Thymus (tissue), 14 donors: ENCODE results near the gene CYB561A3. TPM values are rescaled to one million over a fixed set of nuclear protein-coding genes. Genes with fewer than 3 reads are reported as not detected.

Source experiments
- DNase-seq, 9 donors: peaks; one replicate each; pipeline ENCODE4 v3.0.0-alpha.2; 2013; ENCODE audit warnings: low spot score in 9 of 9, low read depth in 6 of 9, missing footprints in 1 of 9
- H3K27ac ChIP-seq, 2 donors: one replicate each; pipeline ENCODE4 v1.5.1; 2013; ENCODE audit warnings: control low read depth in 1 of 2, low read depth in 1 of 2, low read length in 1 of 2, mild to moderate bottlenecking in 1 of 2, moderate library complexity in 1 of 2
- H3K27me3 ChIP-seq, 2 donors: one replicate each; pipeline ENCODE4 v1.5.1; 2013; ENCODE audit warnings: low read length in 1 of 2; ENCODE audit not compliant: control insufficient read depth in 2 of 2, insufficient read depth in 1 of 2
- H3K36me3 ChIP-seq, 2 donors: one replicate each; pipeline ENCODE4 v1.5.1; 2013; ENCODE audit warnings: low read length in 1 of 2, mild to moderate bottlenecking in 1 of 2, moderate library complexity in 1 of 2; ENCODE audit not compliant: control insufficient read depth in 2 of 2, insufficient read depth in 2 of 2
- H3K4me1 ChIP-seq, 2 donors: one replicate each; pipeline ENCODE4 v1.5.1; 2013; ENCODE audit warnings: low read length in 2 of 2; ENCODE audit not compliant: control insufficient read depth in 2 of 2, insufficient read depth in 2 of 2
- H3K4me3 ChIP-seq, 2 donors: one replicate each; pipeline ENCODE4 v1.5.1; 2013; ENCODE audit warnings: low read length in 2 of 2, control low read depth in 1 of 2, mild to moderate bottlenecking in 1 of 2
- H3K9me3 ChIP-seq, 2 donors: one replicate each; pipeline ENCODE4 v1.5.1; 2013; ENCODE audit warnings: low read length in 1 of 2, mild to moderate bottlenecking in 1 of 2; ENCODE audit not compliant: control insufficient read depth in 2 of 2, insufficient read depth in 1 of 2
- WGBS: extraction: QIAGEN DNeasy Blood & Tissue Kit; methylation state at CpG from one replicate; pipeline ENCODE4 v1.1.7; 2013; 5-methylcytosine and 5-hydroxymethylcytosine counted together
- long read RNA-seq, 10 donors: transcript quantifications; one replicate each; lab custom pipeline, GENCODE V29; 2026
- polyA plus RNA-seq: library from polyadenylated mRNA; stranded (reverse); fragments of 200-250 nt; gene quantifications from one replicate; pipeline ENCODE4 v1.2.3, GENCODE V29; 2013
- total RNA-seq: library from RNA; stranded (reverse); fragments of 120-200 nt; gene quantifications from one replicate; pipeline ENCODE4 v1.2.4, GENCODE V29; 2013
- donor health status: healthy.

CYB561A3 gene, protein sequence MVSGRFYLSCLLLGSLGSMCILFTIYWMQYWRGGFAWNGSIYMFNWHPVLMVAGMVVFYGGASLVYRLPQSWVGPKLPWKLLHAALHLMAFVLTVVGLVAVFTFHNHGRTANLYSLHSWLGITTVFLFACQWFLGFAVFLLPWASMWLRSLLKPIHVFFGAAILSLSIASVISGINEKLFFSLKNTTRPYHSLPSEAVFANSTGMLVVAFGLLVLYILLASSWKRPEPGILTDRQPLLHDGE
- 16.0 TPM for total RNA-seq
- polyA plus RNA-seq, result 20.5 TPM
- long read RNA-seq, donor 1, result 0 reads
- long read RNA-seq, donor 2, result 0 reads
- long read RNA-seq, donor 3, transcript CYB561A3-201 (7 exons, 3,061 nt), result major isoform, 8 of 49 reads
- long read RNA-seq, donor 3, partial matches to known transcripts, result 12 of 49 reads
- long read RNA-seq, donor 3, other reads (novel, unspliced or antisense), result 26 of 49 reads
- long read RNA-seq, donor 4, partial matches to known transcripts, result 0 of 5 reads
- long read RNA-seq, donor 4, other reads (novel, unspliced or antisense), result 0 of 5 reads
- long read RNA-seq, donor 5, transcript CYB561A3-201 (7 exons, 3,061 nt), result major isoform, 14 of 15 reads
- long read RNA-seq, donor 5, partial matches to known transcripts, result 0 of 15 reads
- long read RNA-seq, donor 5, other reads (novel, unspliced or antisense), result 0 of 15 reads
- long read RNA-seq, donor 6, transcript CYB561A3-201 (7 exons, 3,061 nt), result major isoform, 8 of 28 reads
- long read RNA-seq, donor 6, partial matches to known transcripts, result 11 of 28 reads
- long read RNA-seq, donor 6, other reads (novel, unspliced or antisense), result 7 of 28 reads
- long read RNA-seq, donor 7, transcript CYB561A3-201 (7 exons, 3,061 nt), result major isoform, 11 of 14 reads
- long read RNA-seq, donor 7, partial matches to known transcripts, result 0 of 14 reads
- long read RNA-seq, donor 7, other reads (novel, unspliced or antisense), result 0 of 14 reads
- long read RNA-seq, donor 8, partial matches to known transcripts, result 0 of 3 reads
- long read RNA-seq, donor 8, other reads (novel, unspliced or antisense), result 0 of 3 reads
- long read RNA-seq, donor 9, transcript CYB561A3-201 (7 exons, 3,061 nt), result major isoform, 7 of 8 reads
- long read RNA-seq, donor 9, partial matches to known transcripts, result 0 of 8 reads
- long read RNA-seq, donor 9, other reads (novel, unspliced or antisense), result 0 of 8 reads
- long read RNA-seq, donor 10, transcript CYB561A3-201 (7 exons, 3,061 nt), result major isoform, 8 of 8 reads
- long read RNA-seq, donor 10, partial matches to known transcripts, result 0 of 8 reads
- long read RNA-seq, donor 10, other reads (novel, unspliced or antisense), result 0 of 8 reads

DNA sequence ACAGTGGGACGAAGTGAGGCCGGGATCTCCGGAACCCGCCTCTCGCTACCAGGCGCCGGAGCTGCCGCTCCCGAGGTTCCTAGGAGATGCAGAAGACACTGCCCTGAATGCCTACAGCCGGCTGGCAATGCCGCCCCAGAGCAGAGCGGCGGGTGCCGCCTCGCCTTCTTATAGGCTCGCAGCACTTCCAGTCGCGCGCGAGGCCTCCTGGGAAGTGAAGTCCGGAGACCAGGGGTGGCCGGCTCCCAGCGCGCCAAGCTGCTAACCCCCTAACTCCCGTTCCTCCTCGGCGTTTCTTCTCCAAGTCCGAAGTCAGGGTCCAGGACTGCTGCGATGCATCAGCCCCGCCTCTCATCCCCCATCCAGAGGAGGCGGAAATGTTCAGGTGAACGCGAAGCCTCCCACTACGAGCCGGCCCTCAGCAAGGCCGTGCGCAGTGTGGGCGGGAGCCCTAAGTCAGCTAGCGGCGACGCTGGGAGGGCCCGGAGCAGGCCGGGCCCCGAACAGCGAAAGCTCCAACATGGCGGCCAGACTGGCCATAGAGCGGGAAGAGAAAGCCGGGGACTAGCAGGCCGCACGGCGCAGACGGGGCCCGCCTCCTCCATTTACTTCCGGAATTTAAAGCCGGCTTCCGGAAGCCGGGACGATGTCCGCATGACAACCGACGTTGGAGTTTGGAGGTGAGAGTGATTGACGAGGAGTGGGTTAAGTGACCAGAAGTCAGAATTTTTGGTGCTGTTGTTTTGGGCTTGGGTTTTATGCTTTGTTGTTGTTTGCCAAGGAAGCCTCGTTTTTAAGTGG is at the start of gene CYB561A3, which contains the start of gene TMEM138:
CYB561A3 (minus strand) TSS at position 142 of the 801 bp plus-strand sequence. CDS start 5,169 bp downstream, outside the sequence.
TMEM138 (plus strand) TSS at position 634 of the 801 bp plus-strand sequence. CDS start 2,017 bp downstream, outside the sequence.
- WGBS, result under 1% methylated on average over 63 of the region's 63 CpGs
- peaks cover 20 to 28% of the 10 kb centered on the region in 2 donors for H3K36me3 ChIP-seq
- peak within 1 kb of the TSS; percentile 69 to 100 for H3K4me3 ChIP-seq
- peaks cover 9 to 21% of the 10 kb centered on the region in 2 donors for H3K4me1 ChIP-seq
- H3K27me3 ChIP-seq, result no peaks in the 10 kb centered on the region
- DNase-seq, result peak; percentile 60 to 91 (median 75)
- H3K9me3 ChIP-seq, result no peaks in the 10 kb centered on the region
- H3K27ac ChIP-seq, result peak within 1 kb of the TSS; percentile 95 to 99

DNA sequence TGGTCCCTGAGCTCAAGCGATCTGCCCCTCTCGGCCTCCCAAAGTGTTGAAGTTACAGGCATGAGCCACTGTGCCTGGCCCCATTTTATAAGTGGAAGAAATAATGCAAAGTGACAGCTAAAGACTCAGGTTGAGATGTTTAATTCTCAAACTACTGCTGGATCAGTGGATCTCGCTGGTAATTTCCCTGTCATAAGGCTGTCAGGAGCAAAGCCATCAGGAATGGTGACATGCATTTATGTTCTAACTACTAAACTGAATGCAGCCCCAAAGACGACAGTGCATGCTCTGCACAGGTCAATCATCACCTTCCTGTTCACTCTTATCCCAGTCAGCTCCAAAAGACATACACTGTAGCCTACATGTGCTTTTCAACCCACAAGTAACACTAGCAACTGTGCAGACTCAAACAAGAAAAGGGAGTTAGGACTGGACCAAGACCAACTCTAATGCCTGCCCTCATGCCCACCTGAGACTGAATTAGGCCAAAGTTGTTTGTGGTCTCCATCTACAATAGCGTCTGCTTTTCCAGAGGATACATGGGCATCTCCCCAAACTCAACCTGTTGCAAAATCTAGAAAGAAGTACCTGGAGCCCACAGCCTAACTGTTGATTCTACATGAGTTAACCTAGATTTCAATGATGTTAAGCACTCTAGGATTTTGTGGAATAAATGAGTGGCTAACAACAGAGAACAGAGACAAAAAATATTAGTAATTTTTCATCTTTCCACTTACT is 45.5 kb upstream of the CYB561A3 start:
- Histone ChIP-seq H3K27ac (no peak overlapping the region), H3K4me3 (no peak overlapping the region), H3K36me3 (peaks cover 77 to 94% of the 10 kb centered on the region in 2 donors), H3K27me3 (no peaks in the 10 kb centered on the region), H3K4me1 (no peaks in the 10 kb centered on the region), H3K9me3 (no peaks in the 10 kb centered on the region)
- no peak for DNase-seq
- WGBS, result 98% methylated on average over 5 of the region's 5 CpGs

DNA sequence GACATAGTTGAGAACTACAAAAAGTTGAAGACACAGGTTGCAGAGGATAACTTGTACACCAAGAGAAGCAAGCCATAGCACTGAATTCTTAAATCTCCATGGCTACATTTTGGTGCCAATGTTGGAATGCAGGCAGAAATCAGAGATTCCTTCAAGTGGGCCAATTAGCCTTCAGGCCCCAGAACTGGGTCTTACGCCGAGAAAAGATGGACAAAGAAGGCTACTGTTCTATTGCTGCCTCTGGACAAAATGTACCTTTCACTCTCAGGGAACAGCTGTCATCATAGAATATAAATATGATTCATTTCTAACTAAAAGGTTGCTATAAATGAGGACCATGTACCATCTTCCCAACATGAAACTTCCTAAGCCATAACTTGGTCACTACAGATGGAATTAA is 44.4 kb upstream of the CYB561A3 start:
- peaks cover 75 to 92% of the 10 kb centered on the region in 2 donors for H3K36me3 ChIP-seq
- no peak overlapping the region for H3K4me3 ChIP-seq
- H3K9me3 ChIP-seq, result no peaks in the 10 kb centered on the region
- H3K27me3 ChIP-seq, result no peaks in the 10 kb centered on the region
- DNase-seq, result no peak
- H3K4me1 ChIP-seq, result no peaks in the 10 kb centered on the region
- H3K27ac ChIP-seq, result no peak overlapping the region
- WGBS, result 97% methylated on average over 2 of the region's 2 CpGs

DNA sequence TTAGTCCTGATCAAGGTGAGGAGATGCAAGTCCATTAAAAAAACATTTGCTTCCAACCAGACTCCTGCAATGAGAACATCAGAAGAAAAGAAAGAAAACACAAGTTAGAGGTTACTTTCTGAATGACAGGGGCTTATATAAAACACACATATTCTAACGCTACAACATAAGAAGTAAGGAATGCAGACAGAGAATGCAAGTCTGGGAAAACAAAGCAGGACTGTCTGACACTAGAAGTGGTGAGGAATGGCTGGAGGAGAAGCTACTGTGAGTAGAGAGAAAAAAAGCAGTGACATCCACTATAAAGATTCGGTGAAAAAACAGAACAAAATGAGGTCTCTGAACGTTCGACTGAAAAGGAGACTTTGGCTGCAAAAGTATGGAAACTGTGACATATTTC is 43.0 kb upstream of the CYB561A3 start:
- DNase-seq, result no peak
- Histone ChIP-seq H3K4me1 (no peaks in the 10 kb centered on the region), H3K36me3 (peaks cover 66 to 83% of the 10 kb centered on the region in 2 donors), H3K27ac (no peak overlapping the region), H3K27me3 (no peaks in the 10 kb centered on the region), H3K4me3 (no peak overlapping the region), H3K9me3 (no peaks in the 10 kb centered on the region)
- 98% methylated on average over 4 of the region's 4 CpGs for WGBS

DNA sequence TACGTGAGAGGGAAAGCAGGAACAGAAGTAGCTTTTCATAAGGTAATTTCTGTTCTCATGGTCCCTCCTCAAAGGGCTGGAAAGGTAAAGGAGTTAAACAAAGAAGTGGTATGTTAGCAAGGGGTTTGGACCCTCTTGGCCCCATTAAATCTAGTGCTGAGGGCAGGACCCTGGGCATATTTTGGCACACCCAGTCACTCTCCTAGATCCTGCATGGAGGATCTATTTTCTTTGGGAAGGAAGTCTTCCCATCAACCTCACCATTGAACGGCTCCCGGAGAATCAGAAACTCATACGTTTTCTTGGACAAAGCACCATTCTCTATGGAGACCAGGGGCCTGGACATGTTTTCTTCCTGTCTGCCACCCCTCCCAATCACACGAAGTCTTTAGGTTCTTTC is 42.4 kb upstream of the CYB561A3 start:
- H3K27me3 ChIP-seq, result no peaks in the 10 kb centered on the region
- no peak for DNase-seq
- no peaks in the 10 kb centered on the region for H3K9me3 ChIP-seq
- no peaks in the 10 kb centered on the region for H3K4me1 ChIP-seq
- no peak overlapping the region for H3K4me3 ChIP-seq
- H3K36me3 ChIP-seq, result peaks cover 63 to 78% of the 10 kb centered on the region in 2 donors
- 98% methylated on average over 5 of the region's 5 CpGs for WGBS
- H3K27ac ChIP-seq, result no peak overlapping the region

DNA sequence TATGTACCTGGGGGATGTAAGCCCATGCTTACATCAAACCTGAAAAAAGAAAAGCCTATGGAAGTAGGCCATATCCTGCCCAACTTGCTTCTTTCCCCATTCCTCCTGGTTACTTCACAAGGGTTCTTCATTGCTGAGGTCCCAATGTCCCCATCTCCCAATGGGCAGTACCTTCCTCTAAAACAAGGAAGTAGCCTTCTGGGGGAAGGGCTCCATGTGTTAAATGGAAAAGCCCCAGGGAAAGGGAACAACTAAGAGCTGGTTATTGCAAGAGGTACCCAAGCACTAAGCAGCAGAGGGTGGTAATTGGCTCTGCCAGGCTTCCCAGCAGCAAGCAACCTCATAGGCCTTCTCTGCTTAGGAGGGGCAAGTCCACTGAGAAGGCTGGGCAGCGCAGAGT is 42.0 kb upstream of the CYB561A3 start:
- no peak overlapping the region for H3K4me3 ChIP-seq
- H3K36me3 ChIP-seq, result peaks cover 58 to 76% of the 10 kb centered on the region in 2 donors
- H3K27me3 ChIP-seq, result no peaks in the 10 kb centered on the region
- H3K27ac ChIP-seq, result no peak overlapping the region
- H3K4me1 ChIP-seq, result no peaks in the 10 kb centered on the region
- DNase-seq, result no peak
- 100% methylated on average over 1 of the region's 1 CpG for WGBS
- H3K9me3 ChIP-seq, result no peaks in the 10 kb centered on the region

DNA sequence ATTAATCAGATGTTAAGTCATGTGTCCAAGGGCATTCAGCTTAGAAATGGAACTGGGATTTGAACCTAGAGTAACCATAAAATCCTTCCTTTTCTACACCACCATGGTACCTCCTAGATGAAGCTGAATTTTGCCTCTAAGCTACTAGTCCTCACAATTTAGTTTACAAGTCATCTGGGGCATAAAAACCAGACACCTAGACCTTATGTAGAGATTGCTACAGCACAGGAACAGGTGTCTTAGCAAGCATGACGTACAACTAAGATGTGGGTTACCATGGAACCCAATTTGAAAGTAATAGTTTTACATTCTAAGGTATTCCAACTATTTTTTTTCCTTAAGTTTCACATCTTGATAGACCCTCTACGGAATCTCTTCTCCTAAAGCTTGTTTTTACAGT is 39.9 kb upstream of the CYB561A3 start:
- Histone ChIP-seq H3K27me3 (no peaks in the 10 kb centered on the region), H3K27ac (no peak overlapping the region), H3K4me1 (no peaks in the 10 kb centered on the region), H3K36me3 (peaks cover 52 to 56% of the 10 kb centered on the region in 2 donors), H3K4me3 (no peak overlapping the region), H3K9me3 (no peaks in the 10 kb centered on the region)
- DNase-seq, result no peak
- 98% methylated on average over 2 of the region's 2 CpGs for WGBS
